Endothelial cell of umbilical vein (primary cell): Measurements from ENCODE around the gene ATF6B. TPM values are rescaled to one million over a fixed set of nuclear protein-coding genes. Genes with fewer than 3 reads are reported as not detected.

Experiments used
- BruUV-seq: library from RNA; stranded (reverse); fragments of 400-500 nt; replicated peaks from 2 replicates; lab custom pipeline; 2021; lab: Mats Ljungman, UMichigan
- CTCF ChIA-PET: fragments of 300-600, 350-600 bp; sonication (Branson Sonifier 250); formaldehyde crosslinking; loops from one replicate; lab custom pipeline; 2021; ENCODE audit warnings: antibody characterized with exemption, inconsistent platforms; lab: Charles Lee
- POLR2A ChIA-PET: fragments of 300-600, 350-600 bp; sonication (Branson Sonifier 250); formaldehyde crosslinking; loops from one replicate; lab custom pipeline; 2021; ENCODE audit warnings: antibody characterized with exemption, inconsistent platforms; lab: Charles Lee
- DNase-seq: peaks from one replicate; pipeline ENCODE4 v3.0.0-alpha.2; 2011; ENCODE audit warnings: low read depth, low spot score
- FAIRE-seq: peaks from 2 replicates; lab custom pipeline; 2011; peaks lifted over from hg19 to GRCh38; lab: Jason Lieb, UNC
- H2AFZ ChIP-seq: 2 replicates; pipeline ENCODE4 v1.6.0; 2012; ENCODE audit warnings: low read depth, low read length, control low read depth, inconsistent platforms
- H3K27ac ChIP-seq: 2 replicates; pipeline ENCODE4 v1.5.1; 2011; ENCODE audit warnings: low read depth, mild to moderate bottlenecking, control low read depth, low read length, moderate library complexity; ENCODE audit not compliant: insufficient read depth
- H3K27me3 ChIP-seq, 2 experiments: 2 replicates each; pipeline versions ENCODE4 v1.6.0 to v1.6.1; 2011; ENCODE audit warnings: low read length in 2 of 2, mixed read lengths in 1 of 2; ENCODE audit not compliant: control insufficient read depth in 2 of 2, insufficient read depth in 2 of 2
- H3K36me3 ChIP-seq, 2 experiments: 2 replicates in 1 of 2; 3 replicates in 1 of 2; pipeline ENCODE4 v1.5.1; 2011; ENCODE audit warnings: low read length in 2 of 2, mild to moderate bottlenecking in 1 of 2, moderate library complexity in 1 of 2; ENCODE audit not compliant: control insufficient read depth in 2 of 2, insufficient read depth in 2 of 2; ENCODE audit errors: extremely low read depth in 1 of 2
- H3K4me1 ChIP-seq: 3 replicates; pipeline ENCODE4 v1.5.1; 2011; ENCODE audit warnings: mild to moderate bottlenecking, low read length; ENCODE audit not compliant: control insufficient read depth, insufficient read depth; ENCODE audit errors: extremely low read depth
- H3K4me2 ChIP-seq: 2 replicates; pipeline ENCODE4 v1.6.1; 2011; ENCODE audit warnings: low read length, control low read depth, mixed read lengths; ENCODE audit not compliant: insufficient read depth
- H3K4me3 ChIP-seq, 3 experiments: fragments of 200-600 bp in 1 of 3; sonication (generic), shearing (Covaris generic) in 1 of 3; replicated peaks in 1 of 3; 2 replicates each; pipeline ENCODE4 v1.5.1; 2011 to 2016; ENCODE audit warnings: control low read depth in 3 of 3, low read length in 3 of 3, mild to moderate bottlenecking in 2 of 3, inconsistent platforms in 1 of 3, low read depth in 1 of 3, moderate library complexity in 1 of 3; ENCODE audit not compliant: insufficient read depth in 1 of 3
- H3K79me2 ChIP-seq: 2 replicates; pipeline ENCODE4 v1.6.0; 2012; ENCODE audit warnings: low read length, inconsistent platforms; ENCODE audit not compliant: control insufficient read depth, insufficient read depth
- H3K9ac ChIP-seq: replicated peaks from 2 replicates; pipeline ENCODE3; 2011; ENCODE audit warnings: low read length, control low read depth; ENCODE audit not compliant: insufficient read depth; ENCODE audit errors: extremely low read depth
- H3K9me1 ChIP-seq: replicated peaks from 3 replicates; pipeline ENCODE4 v1.6.0; 2011; ENCODE audit warnings: mild to moderate bottlenecking, low read length; ENCODE audit not compliant: control insufficient read depth, insufficient read depth; ENCODE audit errors: extremely low read depth
- H3K9me3 ChIP-seq: replicated peaks from 2 replicates; pipeline ENCODE4 v1.5.1; 2012; ENCODE audit warnings: low read length, inconsistent platforms; ENCODE audit not compliant: control insufficient read depth, insufficient read depth
- H4K20me1 ChIP-seq: replicated peaks from 2 replicates; pipeline ENCODE3; 2011; ENCODE audit warnings: mild to moderate bottlenecking, low read length; ENCODE audit not compliant: control insufficient read depth, insufficient read depth; ENCODE audit errors: extremely low read depth
- EZH2 ChIP-seq: IDR thresholded peaks from 2 replicates; pipeline ENCODE4 v1.6.1; 2012; ENCODE audit warnings: borderline replicate concordance, low read depth, mild to moderate bottlenecking, moderate library complexity, low read length, inconsistent platforms; ENCODE audit not compliant: severe bottlenecking
- FOS ChIP-seq: IDR thresholded peaks from 2 replicates; pipeline ENCODE4 v1.6.1; 2011; ENCODE audit warnings: mild to moderate bottlenecking, low read length, moderate library complexity, borderline replicate concordance; ENCODE audit not compliant: insufficient read depth
- JUN ChIP-seq: IDR thresholded peaks from 2 replicates; pipeline ENCODE4 v1.6.1; 2011; ENCODE audit warnings: borderline replicate concordance, low read depth; ENCODE audit not compliant: insufficient read length, insufficient read depth
- MYC ChIP-seq: IDR thresholded peaks from one replicate; pipeline ENCODE4 v1.6.1; 2011; ENCODE audit warnings: mild to moderate bottlenecking, low read depth, low read length
- POLR2A ChIP-seq: IDR thresholded peaks from 2 replicates; pipeline ENCODE4 v1.6.1; 2012; ENCODE audit warnings: low read depth, mild to moderate bottlenecking, control low read depth, low read length
- POLR2AphosphoS5 ChIP-seq: IDR thresholded peaks from 2 replicates; pipeline ENCODE4 v1.6.1; 2012; ENCODE audit warnings: low read depth, mild to moderate bottlenecking, control low read depth, low read length, moderate library complexity; ENCODE audit not compliant: insufficient read depth
- dilution Hi-C: fragments of 300-500 bp; cut with MboI; formaldehyde crosslinking; loops from one replicate; pipeline ENCODE4 v1.15.0; 2019; ENCODE audit warnings: low sequenced_read_pairs; ENCODE audit not compliant: extremely low pct_ligation_motif_present
- intact Hi-C: fragments of 100-400 bp; cut with micrococcal nuclease; formaldehyde crosslinking; loops from one replicate; pipeline ENCODE4 v1.10.0; 2022
- polyA plus RNA-seq, 4 experiments: library from polyadenylated mRNA; depleted of rRNA in 3 of 4; stranded (reverse) in 3 of 4; unstranded in 1 of 4; fragments of >200 nt; gene quantifications; 2 replicates each; pipeline versions ENCODE4 v1.2.1 to v1.2.3, GENCODE V29; 2011 to 2012; ENCODE audit warnings: missing spikeins in 1 of 4
- total RNA-seq: library from RNA; stranded (reverse); gene quantifications from 2 replicates; pipeline ENCODE4 v1.2.3, GENCODE V29; 2021
- TF ChIP-seq, protein P1 (sequence below), 2 donors: IDR thresholded peaks; 1 replicate in 1 of 2; 2 replicates in 1 of 2; pipeline ENCODE4 v1.5.1; 2011; ENCODE audit warnings: low read length in 2 of 2, mild to moderate bottlenecking in 2 of 2, moderate library complexity in 2 of 2, control low read depth in 1 of 2, inconsistent platforms in 1 of 2, low read depth in 1 of 2; ENCODE audit not compliant: insufficient read depth in 1 of 2; ENCODE audit errors: extremely low read depth in 1 of 2

The ATF6B gene
- total and polyA plus RNA-seq, 2 donors (not counting 3 experiments of a cell fraction or from before 2014, with no cell fraction given) = 106 to 115 TPM

DNA sequence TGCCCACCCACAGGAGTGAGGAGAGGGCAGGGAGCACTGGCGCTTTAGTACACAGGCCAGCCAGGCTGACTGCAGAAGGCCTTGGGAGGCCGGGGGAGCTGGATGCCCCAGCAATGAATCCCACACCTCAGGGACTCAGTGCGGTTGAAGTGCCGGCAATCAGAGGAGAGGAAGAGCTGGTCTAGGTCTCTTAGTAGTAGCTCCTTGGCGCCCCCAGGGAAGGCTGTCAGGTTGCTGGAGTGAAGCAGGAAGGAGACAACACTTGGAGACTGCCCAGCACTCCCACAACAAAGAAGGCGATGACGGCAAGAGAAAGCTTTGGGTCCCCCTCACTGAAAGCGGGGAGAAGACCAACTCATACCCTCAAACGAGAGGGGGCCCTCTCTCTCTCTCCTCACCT lies 10.6 kb downstream of the ATF6B start:
- no peak overlapping the region for H3K27ac ChIP-seq
- peaks cover 16 to 52% of the 10 kb centered on the region in 2 experiments for H3K36me3 ChIP-seq
- intact Hi-C loops = loop anchor here (10.0 kb wide), 1 partner anchor 297 kb away; no protein-coding TSS in a partner anchor
- FAIRE-seq = no peak
- ChIA-PET POLR2A (no interaction called here), CTCF (interaction anchor here (0.9 to 2.8 kb wide), 5 partner anchors 10 to 570 kb away, joined by 3 to 24 read pairs (median 4); partner anchors contain the start of genes ATF6B, EGFL8 and NFKBIL1)
- no peak overlapping the region for H3K4me2 ChIP-seq
- no peaks in the 10 kb centered on the region for H3K9me1 ChIP-seq
- TF ChIP-seq POLR2AphosphoS5 (no peak), MYC (no peak), JUN (no peak), EZH2 (no peak), FOS (no peak), POLR2A (no peak)
- TF ChIP-seq, protein P1, sequence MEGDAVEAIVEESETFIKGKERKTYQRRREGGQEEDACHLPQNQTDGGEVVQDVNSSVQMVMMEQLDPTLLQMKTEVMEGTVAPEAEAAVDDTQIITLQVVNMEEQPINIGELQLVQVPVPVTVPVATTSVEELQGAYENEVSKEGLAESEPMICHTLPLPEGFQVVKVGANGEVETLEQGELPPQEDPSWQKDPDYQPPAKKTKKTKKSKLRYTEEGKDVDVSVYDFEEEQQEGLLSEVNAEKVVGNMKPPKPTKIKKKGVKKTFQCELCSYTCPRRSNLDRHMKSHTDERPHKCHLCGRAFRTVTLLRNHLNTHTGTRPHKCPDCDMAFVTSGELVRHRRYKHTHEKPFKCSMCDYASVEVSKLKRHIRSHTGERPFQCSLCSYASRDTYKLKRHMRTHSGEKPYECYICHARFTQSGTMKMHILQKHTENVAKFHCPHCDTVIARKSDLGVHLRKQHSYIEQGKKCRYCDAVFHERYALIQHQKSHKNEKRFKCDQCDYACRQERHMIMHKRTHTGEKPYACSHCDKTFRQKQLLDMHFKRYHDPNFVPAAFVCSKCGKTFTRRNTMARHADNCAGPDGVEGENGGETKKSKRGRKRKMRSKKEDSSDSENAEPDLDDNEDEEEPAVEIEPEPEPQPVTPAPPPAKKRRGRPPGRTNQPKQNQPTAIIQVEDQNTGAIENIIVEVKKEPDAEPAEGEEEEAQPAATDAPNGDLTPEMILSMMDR (IDR thresholded peaks at IDR 0.05; ENCODE audit: extremely low read depth in 1 of 2, insufficient read depth in 1 of 2, low read depth in 1 of 2, low read length in 2 of 2) = no peak
- no peak overlapping the region for H3K4me3 ChIP-seq
- H3K4me1 ChIP-seq = no peaks in the 10 kb centered on the region
- no TSS peak for BruUV-seq
- dilution Hi-C loops = no loop called here
- H4K20me1 ChIP-seq = no peaks in the 10 kb centered on the region
- no peak overlapping the region for H3K9ac ChIP-seq
- no peaks in the 10 kb centered on the region for H3K79me2 ChIP-seq
- no peak for DNase-seq
- no peaks in the 10 kb centered on the region for H3K27me3 ChIP-seq
- H3K9me3 ChIP-seq = no peaks in the 10 kb centered on the region
- no peak overlapping the region for H2AFZ ChIP-seq
